KMS-11 (cell line): Measurements from ENCODE around the gene CRELD2.

Experiments
- H2AFZ ChIP-seq: fragments of 200-600 bp; sonication (generic); 2 replicates; pipeline ENCODE4 v1.6.1; 2016; ENCODE audit warnings: antibody characterized with exemption, mixed run types, low read depth
- H3K27ac ChIP-seq: fragments of 200-600 bp; sonication (generic); 2 replicates; pipeline ENCODE4 v1.6.1; 2016; ENCODE audit warnings: mild to moderate bottlenecking, mixed run types
- H3K27me3 ChIP-seq: fragments of 200-600 bp; sonication (generic); 2 replicates; pipeline ENCODE4 v1.6.1; 2017; ENCODE audit warnings: mild to moderate bottlenecking, low read depth, mixed run types, moderate library complexity; ENCODE audit not compliant: insufficient read depth
- H3K36me3 ChIP-seq: fragments of 200-600 bp; sonication (generic); 2 replicates; pipeline ENCODE4 v1.6.1; 2017; ENCODE audit warnings: mild to moderate bottlenecking, mixed run types; ENCODE audit not compliant: insufficient read depth
- H3K4me1 ChIP-seq: fragments of 200-600 bp; sonication (generic); 2 replicates; pipeline ENCODE4 v1.6.1; 2016; ENCODE audit warnings: mild to moderate bottlenecking, low read depth, mixed run types; ENCODE audit not compliant: poor library complexity, severe bottlenecking
- H3K4me2 ChIP-seq: fragments of 200-600 bp; sonication (generic); 2 replicates; pipeline ENCODE4 v1.7.0; 2016; ENCODE audit warnings: mild to moderate bottlenecking, mixed run types
- H3K4me3 ChIP-seq: fragments of 200-600 bp; sonication (generic); IDR thresholded peaks from 2 replicates; pipeline ENCODE4 v1.6.1; 2017; ENCODE audit warnings: low read depth, low read length, mixed read lengths; ENCODE audit not compliant: insufficient read depth
- H3K79me2 ChIP-seq: fragments of 200-600 bp; sonication (generic); 2 replicates; pipeline ENCODE4 v1.6.1; 2016; ENCODE audit warnings: low read depth, mixed run types; ENCODE audit not compliant: insufficient read depth
- H3K9ac ChIP-seq: fragments of 200-600 bp; sonication (generic); 2 replicates; pipeline ENCODE4 v1.6.1; 2016; ENCODE audit warnings: mild to moderate bottlenecking, mixed run types
- H4K20me1 ChIP-seq: fragments of 200-600 bp; sonication (generic); 2 replicates; pipeline ENCODE4 v1.6.1; 2016; ENCODE audit warnings: mild to moderate bottlenecking, mixed run types; ENCODE audit not compliant: insufficient read depth
- TF ChIP-seq, protein P1 (sequence below): fragments of 200-600 bp; sonication (generic); conservative IDR thresholded peaks from 2 replicates; pipeline ENCODE4 v1.6.1; 2017; ENCODE audit warnings: low read depth, mild to moderate bottlenecking, antibody characterized with exemption, low read length, moderate library complexity, mixed read lengths

The CRELD2 gene

DNA sequence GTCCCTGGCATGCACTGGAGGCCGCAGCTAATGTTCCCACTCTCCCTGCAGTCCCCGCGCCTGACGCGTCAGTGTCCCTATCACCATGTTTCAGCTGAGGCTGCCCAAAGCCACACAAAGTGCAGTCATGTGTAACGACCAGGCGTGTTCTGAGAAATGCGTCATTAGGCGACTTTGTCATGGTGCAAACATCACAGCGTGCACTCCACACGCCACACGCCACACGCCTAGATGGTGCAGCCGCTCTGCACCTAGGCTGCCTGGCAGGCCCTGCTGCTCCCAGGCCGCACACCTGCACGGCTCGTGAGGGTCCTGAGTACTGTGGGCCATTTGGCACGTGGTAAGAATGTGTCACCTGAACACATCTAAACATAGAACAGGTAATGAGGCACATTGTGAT lies 2.4 kb downstream of the CRELD2 start:
- Histone ChIP-seq H2AFZ (no peak overlapping the region), H3K27ac (no peak overlapping the region), H3K9ac (no peak overlapping the region), H3K4me1 (peaks cover 5% of the 10 kb centered on the region), H3K36me3 (no peaks in the 10 kb centered on the region), H3K4me2 (no peak overlapping the region), H4K20me1 (no peaks in the 10 kb centered on the region), H3K4me3 (no peak overlapping the region), H3K27me3 (no peaks in the 10 kb centered on the region), H3K79me2 (no peaks in the 10 kb centered on the region)
- TF ChIP-seq, protein P1, sequence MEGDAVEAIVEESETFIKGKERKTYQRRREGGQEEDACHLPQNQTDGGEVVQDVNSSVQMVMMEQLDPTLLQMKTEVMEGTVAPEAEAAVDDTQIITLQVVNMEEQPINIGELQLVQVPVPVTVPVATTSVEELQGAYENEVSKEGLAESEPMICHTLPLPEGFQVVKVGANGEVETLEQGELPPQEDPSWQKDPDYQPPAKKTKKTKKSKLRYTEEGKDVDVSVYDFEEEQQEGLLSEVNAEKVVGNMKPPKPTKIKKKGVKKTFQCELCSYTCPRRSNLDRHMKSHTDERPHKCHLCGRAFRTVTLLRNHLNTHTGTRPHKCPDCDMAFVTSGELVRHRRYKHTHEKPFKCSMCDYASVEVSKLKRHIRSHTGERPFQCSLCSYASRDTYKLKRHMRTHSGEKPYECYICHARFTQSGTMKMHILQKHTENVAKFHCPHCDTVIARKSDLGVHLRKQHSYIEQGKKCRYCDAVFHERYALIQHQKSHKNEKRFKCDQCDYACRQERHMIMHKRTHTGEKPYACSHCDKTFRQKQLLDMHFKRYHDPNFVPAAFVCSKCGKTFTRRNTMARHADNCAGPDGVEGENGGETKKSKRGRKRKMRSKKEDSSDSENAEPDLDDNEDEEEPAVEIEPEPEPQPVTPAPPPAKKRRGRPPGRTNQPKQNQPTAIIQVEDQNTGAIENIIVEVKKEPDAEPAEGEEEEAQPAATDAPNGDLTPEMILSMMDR, result no peak

DNA sequence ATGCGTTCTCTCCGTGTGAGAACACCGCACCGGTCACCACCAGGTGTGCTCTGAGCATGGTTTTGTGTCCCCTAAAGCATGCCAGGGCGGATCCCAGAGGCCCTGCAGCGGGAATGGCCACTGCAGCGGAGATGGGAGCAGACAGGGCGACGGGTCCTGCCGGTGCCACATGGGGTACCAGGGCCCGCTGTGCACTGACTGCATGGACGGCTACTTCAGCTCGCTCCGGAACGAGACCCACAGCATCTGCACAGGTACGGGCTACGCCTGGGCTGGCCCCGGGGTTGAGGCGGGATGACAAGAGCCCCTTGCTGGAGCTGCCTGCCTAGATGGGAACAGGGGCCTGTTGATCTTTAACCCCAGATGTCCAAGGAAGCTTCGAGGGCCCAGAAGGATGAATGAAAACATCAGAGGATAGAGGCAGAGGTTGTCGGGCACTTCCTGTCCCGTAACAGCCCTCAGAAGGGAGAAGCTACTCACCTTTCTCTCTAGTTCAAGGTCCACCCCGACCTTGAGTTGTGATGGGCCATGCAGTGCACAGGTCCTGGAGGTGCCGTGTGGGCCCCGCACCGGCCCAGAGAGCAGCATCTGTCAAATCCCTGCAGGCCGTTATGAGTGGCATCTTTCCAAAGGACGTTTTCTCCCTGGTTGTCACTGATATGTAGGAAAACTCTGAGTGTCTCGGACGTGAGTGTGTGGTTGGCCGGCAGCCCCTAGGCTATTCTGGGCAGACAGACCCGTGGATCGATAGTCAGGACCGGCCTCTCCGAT lies 3.3 kb downstream of the CRELD2 start:
- H3K27ac ChIP-seq, result no peak overlapping the region
- no peaks in the 10 kb centered on the region for H4K20me1 ChIP-seq
- H2AFZ ChIP-seq, result no peak overlapping the region
- H3K4me3 ChIP-seq, result no peak overlapping the region
- H3K27me3 ChIP-seq, result no peaks in the 10 kb centered on the region
- peaks cover 5% of the 10 kb centered on the region for H3K4me1 ChIP-seq
- no peaks in the 10 kb centered on the region for H3K79me2 ChIP-seq
- H3K9ac ChIP-seq, result no peak overlapping the region
- TF ChIP-seq, protein P1, result no peak
- H3K4me2 ChIP-seq, result no peak overlapping the region
- H3K36me3 ChIP-seq, result no peaks in the 10 kb centered on the region

DNA sequence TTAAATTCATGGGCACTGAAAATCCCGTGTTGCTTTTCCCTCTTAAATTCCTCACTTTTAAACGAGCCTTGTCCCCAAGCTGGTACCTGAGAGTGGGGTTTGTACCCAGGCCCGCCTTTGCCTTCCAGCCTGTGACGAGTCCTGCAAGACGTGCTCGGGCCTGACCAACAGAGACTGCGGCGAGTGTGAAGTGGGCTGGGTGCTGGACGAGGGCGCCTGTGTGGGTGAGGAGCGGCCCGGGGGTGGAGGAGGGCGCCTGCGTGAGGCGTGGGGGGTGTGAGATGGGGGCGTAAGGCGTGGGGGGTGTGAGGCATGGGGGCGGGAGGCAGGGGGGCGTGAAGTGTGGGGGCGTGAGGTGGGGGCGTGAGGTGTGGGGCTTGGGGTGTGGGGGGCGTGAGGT lies 4.0 kb downstream of the CRELD2 start:
- Histone ChIP-seq H3K4me2 (no peak overlapping the region), H3K4me1 (peaks cover 5% of the 10 kb centered on the region), H2AFZ (no peak overlapping the region), H3K36me3 (no peaks in the 10 kb centered on the region), H3K27ac (no peak overlapping the region), H3K9ac (no peak overlapping the region), H4K20me1 (no peaks in the 10 kb centered on the region), H3K79me2 (no peaks in the 10 kb centered on the region), H3K4me3 (no peak overlapping the region), H3K27me3 (no peaks in the 10 kb centered on the region)
- TF ChIP-seq, protein P1, result no peak

DNA sequence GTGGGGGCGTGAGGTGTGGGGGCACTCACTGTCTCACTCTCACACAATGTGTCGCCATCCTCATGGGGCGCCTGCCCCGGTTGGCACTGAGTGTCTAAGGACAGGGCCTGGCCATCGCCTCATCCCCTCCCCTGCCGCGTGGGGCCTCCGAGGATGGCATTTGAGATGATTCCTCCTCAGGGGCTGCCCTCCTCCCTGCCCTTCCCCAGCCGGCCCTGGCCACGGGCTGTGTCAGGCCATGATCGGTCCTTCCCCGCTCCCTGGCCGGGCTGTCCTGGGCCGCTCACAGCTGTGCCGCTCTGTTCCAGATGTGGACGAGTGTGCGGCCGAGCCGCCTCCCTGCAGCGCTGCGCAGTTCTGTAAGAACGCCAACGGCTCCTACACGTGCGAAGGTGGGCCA lies 4.5 kb downstream of the CRELD2 start:
- H3K4me3 ChIP-seq, result no peak overlapping the region
- no peak overlapping the region for H3K27ac ChIP-seq
- TF ChIP-seq, protein P1, result no peak
- H2AFZ ChIP-seq, result no peak overlapping the region
- no peak overlapping the region for H3K9ac ChIP-seq
- no peaks in the 10 kb centered on the region for H3K36me3 ChIP-seq
- H3K4me2 ChIP-seq, result no peak overlapping the region
- H3K79me2 ChIP-seq, result no peaks in the 10 kb centered on the region
- H3K4me1 ChIP-seq, result peaks cover 5% of the 10 kb centered on the region
- H3K27me3 ChIP-seq, result no peaks in the 10 kb centered on the region
- no peaks in the 10 kb centered on the region for H4K20me1 ChIP-seq
